OCI-LY1 (cell line): ENCODE results near the gene PLEKHJ1.
A peak's percentile ranks its signal among the peaks of the same experiment; 100 is the strongest.

ENCODE experiments used
- H2AFZ ChIP-seq: fragments of 200-600 bp; sonication (generic), shearing (Covaris generic); 2 replicates; pipeline ENCODE4 v1.6.0; 2014; ENCODE audit warnings: antibody characterized with exemption, mild to moderate bottlenecking, low read length
- H3F3A ChIP-seq: fragments of 200-600 bp; sonication (generic), shearing (Covaris generic); 2 replicates; pipeline ENCODE4 v1.6.0; 2014; ENCODE audit warnings: mild to moderate bottlenecking, antibody characterized with exemption, low read length, moderate library complexity; ENCODE audit not compliant: insufficient read depth
- H3K27ac ChIP-seq: fragments of 200-600 bp; sonication (generic); 2 replicates; pipeline ENCODE4 v1.5.1; 2014; ENCODE audit warnings: low read length, mixed run types, mild to moderate bottlenecking, low read depth; ENCODE audit not compliant: poor library complexity, severe bottlenecking
- H3K27me3 ChIP-seq: fragments of 200-600 bp; sonication (generic); 2 replicates; pipeline ENCODE4 v1.6.0; 2014; ENCODE audit warnings: antibody characterized with exemption, mild to moderate bottlenecking, low read length, moderate library complexity; ENCODE audit not compliant: insufficient read depth
- H3K36me3 ChIP-seq: fragments of 200-600 bp; sonication (generic); 2 replicates; pipeline ENCODE4 v1.6.1; 2014; ENCODE audit warnings: mild to moderate bottlenecking, antibody characterized with exemption, low read length, moderate library complexity, mixed read lengths; ENCODE audit not compliant: insufficient read depth
- H3K4me1 ChIP-seq: fragments of 200-600 bp; sonication (generic); 2 replicates; pipeline ENCODE4 v1.5.1; 2014; ENCODE audit warnings: mild to moderate bottlenecking, low read length, moderate library complexity; ENCODE audit not compliant: insufficient read depth, severe bottlenecking
- H3K4me2 ChIP-seq: fragments of 200-600 bp; sonication (generic), shearing (Covaris generic); 2 replicates; pipeline ENCODE4 v1.6.1; 2014; ENCODE audit warnings: low read length
- H3K4me3 ChIP-seq: fragments of 200-600 bp; sonication (generic); 2 replicates; pipeline ENCODE4 v1.5.1; 2014; ENCODE audit warnings: low read length, low read depth, mild to moderate bottlenecking, mixed read lengths; ENCODE audit not compliant: poor library complexity, severe bottlenecking
- H3K79me2 ChIP-seq: fragments of 200-600 bp; shearing (Covaris generic); 2 replicates; pipeline ENCODE4 v1.6.1; 2016; ENCODE audit warnings: mixed run types, low read length, mixed read lengths; ENCODE audit not compliant: insufficient read depth
- H3K9ac ChIP-seq: fragments of 200-600 bp; sonication (generic), shearing (Covaris generic); 2 replicates; pipeline ENCODE4 v1.6.1; 2014; ENCODE audit warnings: mild to moderate bottlenecking, low read length, mixed read lengths
- H3K9me2 ChIP-seq: fragments of 200-600 bp; sonication (generic), shearing (Covaris generic); 2 replicates; pipeline ENCODE4 v1.6.1; 2014; ENCODE audit warnings: low read depth, mild to moderate bottlenecking, low read length, mixed read lengths
- H3K9me3 ChIP-seq: fragments of 200-600 bp; shearing (Covaris generic); 2 replicates; pipeline ENCODE4 v1.6.1; 2014; ENCODE audit warnings: low read length, mixed read lengths
- H4K20me1 ChIP-seq: fragments of 200-600 bp; sonication (generic), shearing (Covaris generic); 2 replicates; pipeline ENCODE4 v1.6.0; 2016; ENCODE audit warnings: mild to moderate bottlenecking, low read length; ENCODE audit not compliant: insufficient read depth
- CTCF ChIP-seq: fragments of 200-600 bp; sonication (generic), shearing (Covaris generic); IDR thresholded peaks from 2 replicates; pipeline ENCODE4 v1.5.1; 2017; ENCODE audit warnings: mild to moderate bottlenecking, antibody characterized with exemption, low read length, moderate library complexity, mixed read lengths
- EZH2 ChIP-seq: fragments of 200-600 bp; sonication (generic), shearing (Covaris generic); IDR thresholded peaks from 2 replicates; pipeline ENCODE4 v1.8.0; 2017; ENCODE audit warnings: borderline replicate concordance, mixed run types, mild to moderate bottlenecking, antibody characterized with exemption, low read length, moderate library complexity, mixed read lengths

PLEKHJ1 gene

DNA sequence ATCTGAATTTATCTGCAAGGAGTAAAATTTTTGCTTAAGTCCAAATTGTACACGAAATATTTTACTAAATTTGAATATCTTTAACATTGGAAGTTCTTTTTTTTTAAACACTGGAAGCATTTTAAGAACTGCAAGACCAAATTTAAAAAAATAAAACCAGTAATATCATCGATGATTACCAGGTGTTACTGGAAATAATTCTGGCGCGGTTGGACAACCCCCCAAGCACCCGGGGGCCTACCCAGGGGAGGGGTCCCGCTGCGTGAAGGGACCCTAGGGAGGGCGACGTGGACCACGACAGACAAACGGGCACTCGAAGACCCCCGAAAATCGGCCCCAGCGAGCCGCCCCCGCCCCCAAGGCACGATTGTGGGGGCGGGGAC is 32.7 kb upstream of the PLEKHJ1 start:
- H3K4me3 ChIP-seq = peak overlapping the region; percentile 78
- H3K9me3 ChIP-seq = no peaks in the 10 kb centered on the region
- H3F3A ChIP-seq = peaks cover 7% of the 10 kb centered on the region; the same call in 1 of the 2 replicates
- H3K9me2 ChIP-seq = no peaks in the 10 kb centered on the region
- H2AFZ ChIP-seq = peak overlapping the region; percentile 1; the same call in 1 of the 2 replicates
- H4K20me1 ChIP-seq = no peaks in the 10 kb centered on the region
- H3K79me2 ChIP-seq = peaks cover 25% of the 10 kb centered on the region
- TF ChIP-seq CTCF (no peak), EZH2 (no peak)
- H3K4me1 ChIP-seq = peaks cover 61% of the 10 kb centered on the region
- peak overlapping the region; percentile 79 for H3K27ac ChIP-seq
- H3K4me2 ChIP-seq = peak overlapping the region; percentile 84
- peak overlapping the region; percentile 77 for H3K9ac ChIP-seq
- peaks cover 33% of the 10 kb centered on the region for H3K36me3 ChIP-seq
- H3K27me3 ChIP-seq = no peaks in the 10 kb centered on the region

GRCh38 chr19:2268480-2268830 is 32.3 kb upstream of the PLEKHJ1 start:
- H3K79me2 ChIP-seq = peaks cover 25% of the 10 kb centered on the region
- no peaks in the 10 kb centered on the region for H3K27me3 ChIP-seq
- H3K4me3 ChIP-seq = peak overlapping the region; percentile 78
- H2AFZ ChIP-seq = peak overlapping the region; percentile 1; the same call in 1 of the 2 replicates
- no peaks in the 10 kb centered on the region for H4K20me1 ChIP-seq
- H3K9me2 ChIP-seq = no peaks in the 10 kb centered on the region
- peak overlapping the region; percentile 79 for H3K27ac ChIP-seq
- peak overlapping the region; percentile 84 for H3K4me2 ChIP-seq
- peaks cover 60% of the 10 kb centered on the region for H3K4me1 ChIP-seq
- H3F3A ChIP-seq = peaks cover 7% of the 10 kb centered on the region; the same call in 1 of the 2 replicates
- H3K36me3 ChIP-seq = peaks cover 33% of the 10 kb centered on the region
- peak overlapping the region; percentile 77 for H3K9ac ChIP-seq
- H3K9me3 ChIP-seq = no peaks in the 10 kb centered on the region
- TF ChIP-seq CTCF (no peak), EZH2 (no peak)

DNA sequence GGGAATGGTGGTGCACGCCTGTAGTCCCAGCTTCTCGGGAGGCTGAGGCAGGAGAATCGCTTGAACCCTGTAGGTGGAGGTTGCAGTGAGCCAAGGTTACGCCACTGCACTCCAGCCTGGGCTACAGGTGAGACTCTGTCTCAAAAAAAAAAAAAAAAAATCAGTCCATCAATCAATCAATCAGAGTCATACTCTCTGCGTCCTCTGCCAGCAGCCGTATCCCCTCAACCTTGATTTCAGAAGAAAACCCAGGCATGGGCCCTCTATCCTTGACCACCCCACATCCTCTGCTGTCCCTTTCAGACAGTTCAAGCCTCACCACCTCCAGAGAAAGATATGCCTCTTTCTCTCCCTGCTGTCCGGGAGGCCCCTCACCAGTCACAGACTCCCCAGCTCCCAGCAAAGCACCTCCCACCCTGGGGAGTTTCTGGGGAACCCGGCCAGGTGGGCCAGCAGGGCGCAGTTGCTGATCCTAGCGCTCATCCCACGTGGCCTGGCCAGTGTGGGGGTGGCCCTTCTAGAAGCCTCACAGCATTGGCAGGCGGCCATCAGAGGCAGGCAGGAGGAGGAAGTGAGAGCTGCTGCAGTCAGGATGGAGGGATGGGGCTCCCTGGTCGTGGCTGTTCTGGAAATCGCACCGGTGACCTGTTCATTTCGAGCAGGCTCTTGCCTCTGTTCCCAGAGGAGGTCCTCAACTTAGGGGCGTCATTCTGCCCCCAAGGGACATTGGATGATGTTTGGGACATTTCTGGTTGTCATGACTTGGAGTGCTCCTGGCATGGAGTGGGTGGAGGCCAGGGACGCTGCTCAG is 30.3 kb upstream of the PLEKHJ1 start:
- Histone ChIP-seq H3F3A (peaks cover under 1% of the 10 kb centered on the region; the same call in 1 of the 2 replicates), H3K9me2 (no peaks in the 10 kb centered on the region), H3K4me3 (no peak overlapping the region), H3K9me3 (no peaks in the 10 kb centered on the region), H3K4me1 (peaks cover 39% of the 10 kb centered on the region), H3K27me3 (no peaks in the 10 kb centered on the region), H3K27ac (peak overlapping the region; percentile 79), H3K36me3 (peaks cover 17% of the 10 kb centered on the region), H2AFZ (no peak overlapping the region), H3K79me2 (peaks cover 19% of the 10 kb centered on the region), H3K9ac (peak overlapping the region; percentile 25; the same call in 1 of the 2 replicates), H4K20me1 (no peaks in the 10 kb centered on the region), H3K4me2 (peak overlapping the region; percentile 8; the same call in 1 of the 2 replicates)
- TF ChIP-seq EZH2 (no peak), CTCF (no peak)
